ENCODE data around the gene CYTH1. TPM values are rescaled to one million over a fixed set of nuclear protein-coding genes. Genes with fewer than 3 reads are reported as not detected.

CYTH1 gene
- total RNA-seq, 1 experiment from 2014 or later, result 9.7 TPM

DNA sequence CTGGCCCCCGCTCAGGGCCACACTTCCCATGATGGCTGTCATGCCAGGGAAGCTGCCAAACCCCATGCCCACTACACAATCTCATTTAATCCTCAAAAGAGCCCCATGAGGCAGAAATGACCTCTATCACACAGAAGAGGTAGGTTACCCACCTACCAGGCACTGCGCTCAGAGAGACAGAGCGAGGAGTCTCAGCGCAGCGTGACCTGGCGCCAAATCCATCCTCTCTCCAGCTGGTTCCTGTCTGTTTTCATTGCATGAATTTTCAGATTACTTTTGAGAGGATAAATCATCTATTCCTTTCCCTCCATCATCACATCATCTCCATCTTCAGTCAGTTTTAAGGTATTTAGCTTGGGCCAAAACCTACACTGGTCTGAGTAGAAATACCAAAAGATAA, 103.4 kb downstream of the CYTH1 start:
- no peaks in the 10 kb centered on the region for H3K9me3 Mint-ChIP-seq
- no peak overlapping the region for H3K4me3 Mint-ChIP-seq
- no peaks in the 10 kb centered on the region for H3K9me3 ChIP-seq (ENCODE audit: control insufficient read depth, low read depth, low read length)
- H4K91ac ChIP-seq (ENCODE audit: insufficient read length, low read depth, low read length), result no peak overlapping the region
- DNase-seq, result no peak
- H3K27me3 ChIP-seq (ENCODE audit: insufficient read depth, low read length), result no peaks in the 10 kb centered on the region
- no peak overlapping the region for H3K27ac ChIP-seq (ENCODE audit: insufficient read length, low read depth, low read length)
- H3K27ac Mint-ChIP-seq, result no peak overlapping the region
- H4K8ac ChIP-seq (replicated peaks; ENCODE audit: insufficient read length, low read depth, low read length), result no peak overlapping the region
- no peak overlapping the region for H3K18ac ChIP-seq (ENCODE audit: insufficient read length, low read depth, low read length)
- H3K14ac ChIP-seq (ENCODE audit: insufficient read depth, low read length), result no peak overlapping the region
- no peaks in the 10 kb centered on the region for H3K23me2 ChIP-seq (ENCODE audit: insufficient read length, low read depth, low read length, poor library complexity, severe bottlenecking)
- H3K36me3 Mint-ChIP-seq (ENCODE audit: insufficient read depth in 1 of 3, low read depth in 3 of 3), result peaks cover 0 to 8% (median 5%) of the 10 kb centered on the region in 3 experiments; a peak in 4 of 7 replicates
- no peaks in the 10 kb centered on the region for H3K79me1 ChIP-seq (ENCODE audit: insufficient read depth, low read depth, low read length, poor library complexity, severe bottlenecking)
- peaks cover 22 to 26% of the 10 kb centered on the region in 2 experiments for H3K4me1 Mint-ChIP-seq
- no peak overlapping the region for H2BK5ac ChIP-seq (ENCODE audit: insufficient read length, low read length)
- no peak overlapping the region for H2AFZ ChIP-seq (ENCODE audit: low read length)
- H3K79me2 ChIP-seq (ENCODE audit: insufficient read depth, low read length), result no peaks in the 10 kb centered on the region
- H3K9ac ChIP-seq (ENCODE audit: extremely low read depth, insufficient read length, low read length), result no peak overlapping the region
- H2AK5ac ChIP-seq (ENCODE audit: insufficient read length, low read length), result no peak overlapping the region
- H4K5ac ChIP-seq (ENCODE audit: insufficient read length, low read depth, low read length), result no peak overlapping the region
- peaks cover 2% of the 10 kb centered on the region for H4K20me1 ChIP-seq (ENCODE audit: control insufficient read depth, insufficient read depth, insufficient read length)
- H3K27me3 Mint-ChIP-seq (ENCODE audit: low read depth), result no peaks in the 10 kb centered on the region
- H2BK12ac ChIP-seq (ENCODE audit: insufficient read length, low read depth, low read length), result no peak overlapping the region
- no peak overlapping the region for H2BK15ac ChIP-seq (ENCODE audit: low read depth, low read length)
- H2BK120ac ChIP-seq (ENCODE audit: low read depth, low read length, poor library complexity, severe bottlenecking), result no peak overlapping the region
- H3K23ac ChIP-seq (ENCODE audit: insufficient read length, low read depth, low read length), result no peak overlapping the region
- H3T11ph ChIP-seq (ENCODE audit: low read length), result no peak overlapping the region
- H2BK20ac ChIP-seq (ENCODE audit: low read depth, low read length, poor library complexity, severe bottlenecking), result no peak overlapping the region
- TF ChIP-seq, protein P1, sequence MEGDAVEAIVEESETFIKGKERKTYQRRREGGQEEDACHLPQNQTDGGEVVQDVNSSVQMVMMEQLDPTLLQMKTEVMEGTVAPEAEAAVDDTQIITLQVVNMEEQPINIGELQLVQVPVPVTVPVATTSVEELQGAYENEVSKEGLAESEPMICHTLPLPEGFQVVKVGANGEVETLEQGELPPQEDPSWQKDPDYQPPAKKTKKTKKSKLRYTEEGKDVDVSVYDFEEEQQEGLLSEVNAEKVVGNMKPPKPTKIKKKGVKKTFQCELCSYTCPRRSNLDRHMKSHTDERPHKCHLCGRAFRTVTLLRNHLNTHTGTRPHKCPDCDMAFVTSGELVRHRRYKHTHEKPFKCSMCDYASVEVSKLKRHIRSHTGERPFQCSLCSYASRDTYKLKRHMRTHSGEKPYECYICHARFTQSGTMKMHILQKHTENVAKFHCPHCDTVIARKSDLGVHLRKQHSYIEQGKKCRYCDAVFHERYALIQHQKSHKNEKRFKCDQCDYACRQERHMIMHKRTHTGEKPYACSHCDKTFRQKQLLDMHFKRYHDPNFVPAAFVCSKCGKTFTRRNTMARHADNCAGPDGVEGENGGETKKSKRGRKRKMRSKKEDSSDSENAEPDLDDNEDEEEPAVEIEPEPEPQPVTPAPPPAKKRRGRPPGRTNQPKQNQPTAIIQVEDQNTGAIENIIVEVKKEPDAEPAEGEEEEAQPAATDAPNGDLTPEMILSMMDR (conservative IDR thresholded peaks at IDR 0.05), result no peak
- H3K4ac ChIP-seq (ENCODE audit: low read depth, low read length), result no peak overlapping the region
- no peak overlapping the region for H3K56ac ChIP-seq (ENCODE audit: insufficient read length, low read depth, low read length)
- no peak overlapping the region for H3K4me2 ChIP-seq (ENCODE audit: insufficient read depth, insufficient read length, low read length)
- WGBS (ENCODE audit: extremely low coverage, insufficient read length, low lambda C conversion rate), result no CpG with 5 or more reads among the region's 6 CpGs
- H3K4me1 ChIP-seq (ENCODE audit: insufficient read depth, low read length), result no peaks in the 10 kb centered on the region
